PC-3 (cell line): Measurements from ENCODE around the gene WWC1. TPM values are rescaled to one million over a fixed set of nuclear protein-coding genes. Genes with fewer than 3 reads are reported as not detected.
"Not testable (repeated sequence)": the region's sequence is repeated elsewhere in the genome, so short reads cannot be mapped to it uniquely, and the experiment has no call there.

Source experiments
- ATAC-seq: fragments of 200-7000 bp; cut with Tn5 transposase; 2 replicates; pipeline ENCODE4 v1.9.1; 2020; ENCODE audit warnings: mild to moderate bottlenecking, moderate library complexity
- BruUV-seq: library from RNA; stranded (reverse); fragments of 400-500 nt; replicated peaks from 2 replicates; lab custom pipeline; 2021; lab: Mats Ljungman, UMichigan
- CTCF ChIA-PET: fragments of 300-600 bp; sonication (Branson Sonifier 250); formaldehyde crosslinking; loops from one replicate; lab custom pipeline; 2022; ENCODE audit warnings: antibody characterized with exemption; lab: Charles Lee
- POLR2A ChIA-PET: fragments of 300-600 bp; sonication (Branson Sonifier 250); formaldehyde crosslinking; loops from one replicate; lab custom pipeline; 2022; ENCODE audit warnings: antibody characterized with exemption; ENCODE audit not compliant: unreplicated experiment; lab: Charles Lee
- DNase-seq: peaks from one replicate; pipeline ENCODE4 v3.0.0-alpha.2; 2015
- H2AFZ ChIP-seq: fragments of 300-600 bp; sonication (generic); 2 replicates; pipeline ENCODE4 v1.6.0; 2016; ENCODE audit warnings: antibody characterized with exemption, low read length
- H3F3A ChIP-seq: fragments of 300-600 bp; sonication (generic); one replicate; pipeline ENCODE4 v1.6.0; 2017; ENCODE audit warnings: antibody characterized with exemption, low read length, control low read depth, mild to moderate bottlenecking; ENCODE audit not compliant: unreplicated experiment
- H3K27ac ChIP-seq: fragments of 300-600 bp; sonication (generic); 2 replicates; pipeline ENCODE4 v1.5.1; 2016; ENCODE audit warnings: mild to moderate bottlenecking, low read length
- H3K27me3 ChIP-seq: fragments of 300-600 bp; sonication (generic); 2 replicates; pipeline ENCODE4 v1.6.1; 2016; ENCODE audit warnings: low read length, mixed read lengths
- H3K36me3 ChIP-seq: fragments of 300-600 bp; sonication (generic); 2 replicates; pipeline ENCODE4 v1.6.1; 2016; ENCODE audit warnings: low read depth, mixed run types, low read length, mixed read lengths
- H3K4me1 ChIP-seq: fragments of 300-600 bp; sonication (generic); 2 replicates; pipeline ENCODE4 v1.5.1; 2016; ENCODE audit warnings: low read length; ENCODE audit not compliant: insufficient read depth
- H3K4me2 ChIP-seq: fragments of 300-600 bp; sonication (generic); 2 replicates; pipeline ENCODE4 v1.6.0; 2016; ENCODE audit warnings: low read length
- H3K4me3 ChIP-seq: fragments of 300-600 bp; sonication (generic); 2 replicates; pipeline ENCODE4 v1.5.1; 2016; ENCODE audit warnings: mild to moderate bottlenecking, low read length, mixed read lengths
- H3K79me2 ChIP-seq: fragments of 300-600 bp; sonication (generic); 2 replicates; pipeline ENCODE4 v1.6.1; 2017; ENCODE audit warnings: low read length, mixed read lengths
- H3K9ac ChIP-seq: fragments of 300-600 bp; sonication (generic); 2 replicates; pipeline ENCODE4 v1.6.0; 2016; ENCODE audit warnings: mild to moderate bottlenecking, low read length
- H3K9me2 ChIP-seq: fragments of 300-600 bp; sonication (generic); replicated peaks from 2 replicates; pipeline ENCODE4 v1.6.1; 2016; ENCODE audit warnings: mixed run types, low read length, mixed read lengths
- H3K9me3 ChIP-seq: fragments of 300-600 bp; sonication (generic); 2 replicates; pipeline ENCODE4 v1.6.1; 2016; ENCODE audit warnings: low read length, mixed read lengths
- H4K20me1 ChIP-seq: fragments of 300-600 bp; sonication (generic); 2 replicates; pipeline ENCODE4 v1.6.1; 2016; ENCODE audit warnings: low read length, mixed read lengths
- EZH2 ChIP-seq: fragments of 300-600 bp; sonication (generic); IDR thresholded peaks from one replicate; pipeline ENCODE4 v1.6.1; 2017; ENCODE audit warnings: antibody characterized with exemption, mild to moderate bottlenecking, low read length; ENCODE audit not compliant: unreplicated experiment
- EZH2phosphoT487 ChIP-seq: fragments of 300-600 bp; sonication (generic); IDR thresholded peaks from 2 replicates; pipeline ENCODE4 v1.6.1; 2018; ENCODE audit warnings: mild to moderate bottlenecking, antibody characterized with exemption, low read length, borderline replicate concordance
- intact Hi-C: fragments of 100-400 bp; cut with micrococcal nuclease; formaldehyde crosslinking; loops from 2 replicates; pipeline ENCODE4 v1.9.0; 2023
- total RNA-seq: library from RNA; depleted of rRNA; stranded (reverse); fragments of >200 nt; gene quantifications from 2 replicates; pipeline ENCODE4 v1.2.3, GENCODE V29; 2014
- TF ChIP-seq, protein P1 (sequence below): fragments of 300-600 bp; sonication (generic); conservative IDR thresholded peaks from 2 replicates; pipeline ENCODE4 v1.5.1; 2017; ENCODE audit warnings: antibody characterized with exemption, low read depth, mild to moderate bottlenecking, low read length

Gene WWC1
- total RNA-seq, 1 experiment from 2014 or later = 31.8 TPM

DNA sequence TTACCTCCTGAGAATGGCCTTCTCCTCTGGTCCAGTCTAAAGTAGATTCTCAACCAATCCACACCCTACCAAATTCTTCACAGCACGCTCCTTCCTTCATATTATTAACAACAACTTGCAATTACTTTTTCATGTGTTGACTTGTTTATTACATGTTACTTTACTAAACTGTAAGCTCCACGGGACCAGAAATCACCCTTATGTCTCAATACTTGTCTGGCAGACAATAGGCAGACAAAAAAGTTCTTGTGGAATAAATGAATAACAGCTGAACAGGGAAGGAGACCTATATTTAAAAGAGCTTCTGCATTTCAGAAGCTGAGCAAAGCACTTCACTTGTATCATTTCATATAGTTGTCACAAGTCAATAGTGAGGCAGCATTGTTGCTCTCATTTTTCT lies 5.7 kb upstream of the WWC1 start:
- no TSS peak for BruUV-seq
- CTCF ChIA-PET = no interaction called here
- no peak overlapping the region for H3K4me3 ChIP-seq

GRCh38 chr5:168286386-168286785 lies 5.1 kb upstream of the WWC1 start:
- no peaks in the 10 kb centered on the region for H3K9me2 ChIP-seq
- no peak overlapping the region for H2AFZ ChIP-seq
- no peak overlapping the region for H3K4me3 ChIP-seq
- no peaks in the 10 kb centered on the region for H3F3A ChIP-seq
- CTCF ChIA-PET = no interaction called here
- H3K27ac ChIP-seq = no peak overlapping the region
- no peaks in the 10 kb centered on the region for H3K27me3 ChIP-seq
- H3K79me2 ChIP-seq = peaks cover 6% of the 10 kb centered on the region
- no peak for DNase-seq
- TF ChIP-seq, protein P1, sequence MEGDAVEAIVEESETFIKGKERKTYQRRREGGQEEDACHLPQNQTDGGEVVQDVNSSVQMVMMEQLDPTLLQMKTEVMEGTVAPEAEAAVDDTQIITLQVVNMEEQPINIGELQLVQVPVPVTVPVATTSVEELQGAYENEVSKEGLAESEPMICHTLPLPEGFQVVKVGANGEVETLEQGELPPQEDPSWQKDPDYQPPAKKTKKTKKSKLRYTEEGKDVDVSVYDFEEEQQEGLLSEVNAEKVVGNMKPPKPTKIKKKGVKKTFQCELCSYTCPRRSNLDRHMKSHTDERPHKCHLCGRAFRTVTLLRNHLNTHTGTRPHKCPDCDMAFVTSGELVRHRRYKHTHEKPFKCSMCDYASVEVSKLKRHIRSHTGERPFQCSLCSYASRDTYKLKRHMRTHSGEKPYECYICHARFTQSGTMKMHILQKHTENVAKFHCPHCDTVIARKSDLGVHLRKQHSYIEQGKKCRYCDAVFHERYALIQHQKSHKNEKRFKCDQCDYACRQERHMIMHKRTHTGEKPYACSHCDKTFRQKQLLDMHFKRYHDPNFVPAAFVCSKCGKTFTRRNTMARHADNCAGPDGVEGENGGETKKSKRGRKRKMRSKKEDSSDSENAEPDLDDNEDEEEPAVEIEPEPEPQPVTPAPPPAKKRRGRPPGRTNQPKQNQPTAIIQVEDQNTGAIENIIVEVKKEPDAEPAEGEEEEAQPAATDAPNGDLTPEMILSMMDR = no peak
- TF ChIP-seq EZH2phosphoT487 = no peak
- no peak for TF ChIP-seq EZH2
- no TSS peak for BruUV-seq
- POLR2A ChIA-PET = no interaction called here
- no peak overlapping the region for H3K9ac ChIP-seq
- no peak for ATAC-seq
- intact Hi-C loops = no loop called here
- H3K4me1 ChIP-seq = peaks cover 29% of the 10 kb centered on the region
- H3K9me3 ChIP-seq = no peaks in the 10 kb centered on the region
- H3K36me3 ChIP-seq = no peaks in the 10 kb centered on the region
- H4K20me1 ChIP-seq = no peaks in the 10 kb centered on the region
- H3K4me2 ChIP-seq = no peak overlapping the region

More for the DNA sequence above, 5.7 kb upstream of the WWC1 start:
- no peak overlapping the region for H3K4me2 ChIP-seq
- TF ChIP-seq, protein P1 = no peak
- TF ChIP-seq EZH2 = no peak
- no peak for TF ChIP-seq EZH2phosphoT487
- intact Hi-C loops = no loop called here
- no peak overlapping the region for H3K27ac ChIP-seq
- H3K27me3 ChIP-seq = no peaks in the 10 kb centered on the region
- no peaks in the 10 kb centered on the region for H4K20me1 ChIP-seq
- POLR2A ChIA-PET = no interaction called here
- no peaks in the 10 kb centered on the region for H3K9me2 ChIP-seq
- no peak for ATAC-seq
- H3K36me3 ChIP-seq = no peaks in the 10 kb centered on the region
- H2AFZ ChIP-seq = no peak overlapping the region
- no peak for DNase-seq
- H3F3A ChIP-seq = no peaks in the 10 kb centered on the region
- H3K79me2 ChIP-seq = 0 out of 2 replicates have a peak, but pooled peaks cover under 1% of the 10 kb centered on the region
- H3K4me1 ChIP-seq = peaks cover 25% of the 10 kb centered on the region
- H3K9ac ChIP-seq = no peak overlapping the region
- no peaks in the 10 kb centered on the region for H3K9me3 ChIP-seq

DNA sequence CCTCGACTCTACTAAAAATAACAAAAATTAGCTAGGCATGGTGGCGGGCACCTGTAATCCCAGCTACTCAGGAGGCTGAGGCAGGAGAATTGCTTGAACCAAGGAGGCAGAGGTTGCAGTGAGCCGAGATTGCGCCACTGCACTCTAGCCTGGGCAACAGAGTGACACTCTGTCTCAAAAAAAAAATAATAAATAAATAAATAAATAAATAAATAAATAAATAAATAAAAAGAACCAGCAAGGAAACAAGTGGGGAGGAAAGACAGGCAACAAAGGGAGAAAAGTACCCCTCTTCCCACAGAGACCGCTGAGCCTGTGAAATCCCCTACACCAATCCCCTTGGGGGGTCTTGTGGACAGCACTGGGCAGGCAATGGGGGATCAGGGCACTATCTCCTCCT lies 4.6 kb upstream of the WWC1 start:
- CTCF ChIA-PET, H3K4me2 ChIP-seq, H3K9me2 ChIP-seq, DNase-seq, POLR2A ChIA-PET, ATAC-seq, intact Hi-C loops, BruUV-seq, H4K20me1 ChIP-seq, H3K36me3 ChIP-seq, H3K9me3 ChIP-seq, H3K27ac ChIP-seq, H2AFZ ChIP-seq, H3K79me2 ChIP-seq, H3K9ac ChIP-seq, H3K27me3 ChIP-seq, H3F3A ChIP-seq, H3K4me3 ChIP-seq: not testable (repeated sequence)
- peaks cover 29% of the 10 kb centered on the region for H3K4me1 ChIP-seq
